Caco-2 (cell line): ENCODE results near the gene RNU1-4. TPM values are rescaled to one million over a fixed set of nuclear protein-coding genes. Genes with fewer than 3 reads are reported as not detected.

Experiments
- BruUV-seq: library from RNA; stranded (reverse); fragments of 400-500 nt; replicated peaks from 2 replicates; lab custom pipeline; 2021; lab: Mats Ljungman, UMichigan
- CTCF ChIA-PET: fragments of 300-600 bp; sonication (Branson Sonifier 250); formaldehyde crosslinking; loops from one replicate; lab custom pipeline; 2022; ENCODE audit warnings: antibody characterized with exemption; lab: Charles Lee
- POLR2A ChIA-PET: fragments of 300-600 bp; sonication (Branson Sonifier 250); formaldehyde crosslinking; loops from one replicate; lab custom pipeline; 2022; ENCODE audit warnings: antibody characterized with exemption; lab: Charles Lee
- DNase-seq, 2 experiments: peaks; one replicate each; pipeline versions ENCODE4 v3.0.0 to v3.0.0-alpha.2; 2020 to 2022
- H3K27me3 ChIP-seq: replicated peaks from 2 replicates; pipeline ENCODE4 v1.6.0; 2011; ENCODE audit warnings: low read length; ENCODE audit not compliant: control insufficient read depth, insufficient read depth
- H3K36me3 ChIP-seq: 2 replicates; pipeline ENCODE4 v1.5.1; 2011; ENCODE audit warnings: low read length; ENCODE audit not compliant: control insufficient read depth, insufficient read depth
- H3K4me1 ChIP-seq: fragments of 250-450 bp; sonication (Bioruptor Pico); 2 replicates; pipeline ENCODE4 v1.5.1; 2020; ENCODE audit warnings: mild to moderate bottlenecking
- H3K4me3 ChIP-seq: 2 replicates; pipeline ENCODE4 v1.5.1; 2011; ENCODE audit warnings: low read depth, mild to moderate bottlenecking, control low read depth, low read length
- H3K9me3 ChIP-seq: fragments of 250-450 bp; sonication (Bioruptor Pico); 2 replicates; pipeline ENCODE4 v1.5.1; 2020; ENCODE audit warnings: mild to moderate bottlenecking, moderate library complexity
- H3K27ac Mint-ChIP-seq: one replicate; pipeline ENCODE4 v1.8.0; 2022; ENCODE audit warnings: mixed read lengths; ENCODE audit not compliant: unreplicated experiment
- H3K27me3 Mint-ChIP-seq: one replicate; pipeline ENCODE4 v1.8.0; 2022; ENCODE audit warnings: mixed read lengths; ENCODE audit not compliant: insufficient read depth, unreplicated experiment
- H3K36me3 Mint-ChIP-seq: one replicate; pipeline ENCODE4 v1.8.0; 2022; ENCODE audit warnings: mild to moderate bottlenecking, mixed read lengths; ENCODE audit not compliant: insufficient read depth, unreplicated experiment
- H3K4me1 Mint-ChIP-seq: one replicate; pipeline ENCODE4 v1.8.0; 2022; ENCODE audit warnings: low read depth, mixed read lengths; ENCODE audit not compliant: unreplicated experiment
- H3K4me3 Mint-ChIP-seq: one replicate; pipeline ENCODE4 v1.8.0; 2022; ENCODE audit warnings: mild to moderate bottlenecking, moderate library complexity, mixed read lengths; ENCODE audit not compliant: unreplicated experiment
- H3K9me3 Mint-ChIP-seq: one replicate; pipeline ENCODE4 v1.8.0; 2022; ENCODE audit warnings: mixed read lengths; ENCODE audit not compliant: unreplicated experiment
- intact Hi-C: fragments of 100-400 bp; cut with micrococcal nuclease; formaldehyde crosslinking; loops from one replicate; pipeline ENCODE4 v1.10.0; 2022; ENCODE audit not compliant: unreplicated experiment
- total RNA-seq: library from RNA; stranded (reverse); gene quantifications from 2 replicates; pipeline ENCODE4 v1.2.3, GENCODE V29; 2022
- TF ChIP-seq, protein P1 (sequence below), 2 experiments: fragments of 200-600 bp in 1 of 2; IDR thresholded peaks; 1 replicate in 1 of 2; 2 replicates in 1 of 2; pipeline versions ENCODE4 v1.5.1 to v1.8.0; 2011 to 2022; ENCODE audit warnings: antibody characterized with exemption in 1 of 2, control low read depth in 1 of 2, inconsistent platforms in 1 of 2, low read depth in 1 of 2, low read length in 1 of 2, mild to moderate bottlenecking in 1 of 2, moderate library complexity in 1 of 2; ENCODE audit not compliant: insufficient read depth in 1 of 2, severe bottlenecking in 1 of 2, unreplicated experiment in 1 of 2

RNU1-4 gene
- total RNA-seq, 1 experiment from 2014 or later, result 1,622 TPM

DNA sequence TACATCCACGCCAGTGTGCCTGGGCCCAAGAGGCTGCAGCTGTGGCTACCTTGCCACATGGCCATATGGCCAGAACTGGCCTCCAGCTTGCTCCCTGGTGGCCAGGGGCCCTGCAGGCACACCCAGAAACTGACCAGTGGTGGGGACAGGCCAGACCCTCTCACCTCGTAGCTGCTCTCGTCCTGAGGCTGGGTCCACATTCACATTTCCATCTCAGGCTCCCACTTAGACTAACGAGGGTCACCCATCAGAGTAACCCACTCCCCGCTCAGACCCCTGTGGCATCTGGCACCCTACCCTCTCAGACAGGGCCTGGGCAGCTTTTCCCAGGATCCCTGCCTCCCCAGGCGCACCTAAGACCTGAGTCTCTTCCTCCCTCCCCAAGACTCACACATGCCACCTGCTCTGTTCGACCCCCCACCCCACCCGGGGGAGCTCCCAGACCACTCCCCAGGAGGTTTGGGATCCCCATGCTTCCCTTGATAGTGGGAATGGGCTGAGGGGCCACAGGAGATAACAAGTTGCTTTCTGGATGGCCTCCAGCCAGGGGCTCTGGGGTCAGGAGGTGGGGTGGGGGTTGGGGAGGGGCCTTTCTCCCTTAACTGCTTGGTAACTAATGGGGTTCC is 21.3 kb upstream of the RNU1-4 start:
- Histone ChIP-seq H3K36me3 (no peaks in the 10 kb centered on the region), H3K4me1 (no peaks in the 10 kb centered on the region), H3K9me3 (no peaks in the 10 kb centered on the region), H3K4me3 (no peak overlapping the region), H3K27me3 (no peaks in the 10 kb centered on the region)
- Mint-ChIP-seq H3K27ac (no peak overlapping the region), H3K36me3 (no peaks in the 10 kb centered on the region), H3K27me3 (no peaks in the 10 kb centered on the region), H3K9me3 (no peaks in the 10 kb centered on the region), H3K4me1 (no peaks in the 10 kb centered on the region), H3K4me3 (no peak overlapping the region)
- TF ChIP-seq, protein P1, sequence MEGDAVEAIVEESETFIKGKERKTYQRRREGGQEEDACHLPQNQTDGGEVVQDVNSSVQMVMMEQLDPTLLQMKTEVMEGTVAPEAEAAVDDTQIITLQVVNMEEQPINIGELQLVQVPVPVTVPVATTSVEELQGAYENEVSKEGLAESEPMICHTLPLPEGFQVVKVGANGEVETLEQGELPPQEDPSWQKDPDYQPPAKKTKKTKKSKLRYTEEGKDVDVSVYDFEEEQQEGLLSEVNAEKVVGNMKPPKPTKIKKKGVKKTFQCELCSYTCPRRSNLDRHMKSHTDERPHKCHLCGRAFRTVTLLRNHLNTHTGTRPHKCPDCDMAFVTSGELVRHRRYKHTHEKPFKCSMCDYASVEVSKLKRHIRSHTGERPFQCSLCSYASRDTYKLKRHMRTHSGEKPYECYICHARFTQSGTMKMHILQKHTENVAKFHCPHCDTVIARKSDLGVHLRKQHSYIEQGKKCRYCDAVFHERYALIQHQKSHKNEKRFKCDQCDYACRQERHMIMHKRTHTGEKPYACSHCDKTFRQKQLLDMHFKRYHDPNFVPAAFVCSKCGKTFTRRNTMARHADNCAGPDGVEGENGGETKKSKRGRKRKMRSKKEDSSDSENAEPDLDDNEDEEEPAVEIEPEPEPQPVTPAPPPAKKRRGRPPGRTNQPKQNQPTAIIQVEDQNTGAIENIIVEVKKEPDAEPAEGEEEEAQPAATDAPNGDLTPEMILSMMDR (IDR thresholded peaks at IDR 0.05; ENCODE audit: insufficient read depth in 1 of 2, low read depth in 1 of 2, low read length in 1 of 2, severe bottlenecking in 1 of 2, unreplicated experiment in 1 of 2), result no peak
- ChIA-PET POLR2A (no interaction called here), CTCF (interaction anchor here (0.6 kb wide), 1 partner anchor 78 kb away, joined by 4 read pairs; no protein-coding TSS in a partner anchor)
- DNase-seq, result no peak
- BruUV-seq, result no TSS peak
- intact Hi-C loops, result no loop called here

DNA sequence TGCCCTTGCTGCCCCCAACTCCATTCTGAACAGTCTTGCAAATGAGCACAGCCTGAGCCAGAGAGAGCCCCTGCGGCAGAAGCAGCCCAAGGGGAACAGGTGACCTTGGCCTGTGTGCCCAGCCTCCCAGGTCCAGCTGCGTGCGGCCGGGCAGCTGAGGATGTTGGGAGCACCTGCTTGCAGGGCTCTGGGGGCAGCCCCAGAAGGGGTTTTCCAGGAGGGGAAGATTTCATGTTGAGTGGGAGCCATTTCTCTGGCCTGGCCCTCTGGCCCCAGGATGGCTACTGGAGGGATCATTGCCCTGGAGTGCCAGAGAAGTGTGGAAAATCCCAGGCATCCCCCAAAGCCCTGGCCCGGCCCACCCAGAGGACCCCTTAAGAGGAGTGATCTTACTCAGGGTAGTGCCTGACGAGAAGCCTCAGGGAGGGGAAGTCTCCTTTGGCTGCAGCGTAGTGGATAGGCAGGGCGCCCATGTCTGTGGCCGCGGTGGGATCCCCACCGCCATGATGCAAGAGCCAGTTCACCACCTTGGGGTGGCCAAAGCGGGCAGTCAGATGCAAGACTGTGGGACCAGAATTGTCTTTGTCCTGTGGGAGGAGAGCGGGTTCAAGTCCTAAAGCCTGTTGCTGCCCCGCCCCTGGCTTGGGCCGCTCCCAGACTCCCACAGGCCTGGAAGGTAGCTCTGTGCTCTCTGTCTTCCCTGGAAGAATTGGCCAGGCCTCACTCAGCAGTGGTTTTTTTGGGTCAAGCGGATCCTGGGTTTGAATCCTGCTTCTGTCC is 20.6 kb upstream of the RNU1-4 start:
- no peak for DNase-seq
- Mint-ChIP-seq H3K27me3 (no peaks in the 10 kb centered on the region), H3K4me1 (no peaks in the 10 kb centered on the region), H3K27ac (no peak overlapping the region), H3K9me3 (no peaks in the 10 kb centered on the region), H3K4me3 (no peak overlapping the region), H3K36me3 (no peaks in the 10 kb centered on the region)
- H3K36me3 ChIP-seq, result no peaks in the 10 kb centered on the region
- BruUV-seq, result no TSS peak
- TF ChIP-seq, protein P1 (IDR thresholded peaks at IDR 0.05; ENCODE audit: insufficient read depth in 1 of 2, low read depth in 1 of 2, low read length in 1 of 2, severe bottlenecking in 1 of 2, unreplicated experiment in 1 of 2), result no peak
- no peak overlapping the region for H3K4me3 ChIP-seq
- intact Hi-C loops, result no loop called here
- no peaks in the 10 kb centered on the region for H3K4me1 ChIP-seq
- no peaks in the 10 kb centered on the region for H3K27me3 ChIP-seq
- POLR2A ChIA-PET, result no interaction called here
- no peaks in the 10 kb centered on the region for H3K9me3 ChIP-seq
- CTCF ChIA-PET, result no interaction called here

DNA sequence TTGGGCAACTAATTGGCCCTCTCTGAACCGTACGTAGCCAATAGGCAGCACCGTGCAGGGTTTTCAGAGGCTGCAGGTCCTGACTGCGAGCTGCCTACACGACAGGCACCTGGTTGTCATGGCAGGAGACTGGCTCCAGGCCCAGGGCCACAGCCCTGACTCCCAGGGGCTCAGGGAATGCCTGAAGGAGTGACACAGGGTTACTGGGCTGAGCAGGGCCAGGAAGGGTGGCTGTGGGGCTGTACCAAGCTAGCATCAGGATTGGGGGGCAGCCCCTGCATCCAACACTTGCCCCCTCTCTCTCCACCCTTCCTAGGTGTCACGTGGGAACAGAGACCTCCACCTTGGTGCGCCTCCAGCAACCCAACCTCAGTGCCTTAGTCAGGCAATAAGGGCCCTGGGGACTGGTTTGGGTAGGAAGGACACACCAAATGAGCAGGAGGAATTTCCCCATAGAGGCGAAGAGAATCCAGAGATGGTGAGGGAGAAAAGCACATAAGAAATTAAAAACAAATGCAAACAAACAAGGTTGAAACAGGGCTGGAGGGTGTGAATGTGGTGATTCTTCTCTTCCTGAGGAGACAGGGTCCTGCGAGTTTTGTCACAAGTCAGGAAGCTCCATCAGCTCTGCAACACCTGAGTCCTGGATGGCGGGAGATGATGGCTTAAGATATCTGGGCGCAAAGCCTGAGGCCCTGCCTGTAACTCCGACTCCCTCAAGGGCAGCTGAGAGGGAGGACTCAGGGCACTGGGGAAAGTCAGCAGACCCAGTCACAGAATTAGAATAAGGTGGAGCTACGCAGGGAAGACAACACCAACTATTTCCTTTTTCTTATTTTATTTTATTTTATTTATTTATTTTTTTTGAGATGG is 19.7 kb upstream of the RNU1-4 start:
- H3K36me3 ChIP-seq, result no peaks in the 10 kb centered on the region
- TF ChIP-seq, protein P1 (IDR thresholded peaks at IDR 0.05; ENCODE audit: insufficient read depth in 1 of 2, low read depth in 1 of 2, low read length in 1 of 2, severe bottlenecking in 1 of 2, unreplicated experiment in 1 of 2), result no peak
- CTCF ChIA-PET, result no interaction called here
- Mint-ChIP-seq H3K27me3 (no peaks in the 10 kb centered on the region), H3K4me1 (no peaks in the 10 kb centered on the region), H3K4me3 (no peak overlapping the region), H3K36me3 (no peaks in the 10 kb centered on the region), H3K27ac (no peak overlapping the region), H3K9me3 (no peaks in the 10 kb centered on the region)
- BruUV-seq, result no TSS peak
- intact Hi-C loops, result no loop called here
- POLR2A ChIA-PET, result no interaction called here
- no peaks in the 10 kb centered on the region for H3K4me1 ChIP-seq
- no peaks in the 10 kb centered on the region for H3K9me3 ChIP-seq
- no peak for DNase-seq
- H3K27me3 ChIP-seq, result no peaks in the 10 kb centered on the region
- H3K4me3 ChIP-seq, result no peak overlapping the region
